Cardiac septum (tissue), 1 donor: ENCODE measurements around the gene POLE. TPM values are rescaled to one million over a fixed set of nuclear protein-coding genes. Genes with fewer than 3 reads are reported as not detected.

Source experiments
- DNase-seq: peaks from one replicate; pipeline ENCODE4 v3.0.0-alpha.2; 2020; ENCODE audit warnings: low spot score
- intact Hi-C: fragments of 100-400 bp; cut with DNase I; formaldehyde crosslinking; loops from one replicate; pipeline ENCODE4 v1.14.0; 2022
- total RNA-seq: library from RNA; stranded (reverse); fragmentation: NEBNext Ultra II Directional; extraction: Animal tissue kit (Norgen Biotek cat#: 25700); gene quantifications from one replicate; pipeline ENCODE4 v1.2.1, GENCODE V29; 2021
- donor health status: DM: no; HTN: no; CAD: no.

The POLE gene
- total RNA-seq, 1 donor from 2014 or later = 12.1 TPM

DNA sequence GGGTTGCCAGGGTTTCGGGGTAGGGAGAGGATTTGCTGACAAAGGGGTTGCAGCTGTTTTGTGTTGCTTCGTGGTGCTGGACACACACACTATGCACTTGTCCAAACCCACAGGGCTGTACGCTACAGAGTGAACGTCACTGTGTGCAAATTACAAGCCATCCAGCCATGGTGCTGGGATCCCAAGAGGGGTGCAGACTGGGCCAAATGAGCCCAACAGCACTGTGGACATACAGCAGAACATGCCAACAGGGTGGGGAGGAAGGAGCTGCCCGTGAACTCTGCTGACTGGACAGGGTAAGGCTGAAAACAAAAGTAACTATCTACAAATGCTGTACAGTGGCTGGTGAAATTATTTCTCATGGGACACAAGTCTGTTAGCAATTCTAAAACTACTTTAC is 25.2 kb downstream of the POLE start:
- intact Hi-C loops = no loop called here
- DNase-seq = no peak

DNA sequence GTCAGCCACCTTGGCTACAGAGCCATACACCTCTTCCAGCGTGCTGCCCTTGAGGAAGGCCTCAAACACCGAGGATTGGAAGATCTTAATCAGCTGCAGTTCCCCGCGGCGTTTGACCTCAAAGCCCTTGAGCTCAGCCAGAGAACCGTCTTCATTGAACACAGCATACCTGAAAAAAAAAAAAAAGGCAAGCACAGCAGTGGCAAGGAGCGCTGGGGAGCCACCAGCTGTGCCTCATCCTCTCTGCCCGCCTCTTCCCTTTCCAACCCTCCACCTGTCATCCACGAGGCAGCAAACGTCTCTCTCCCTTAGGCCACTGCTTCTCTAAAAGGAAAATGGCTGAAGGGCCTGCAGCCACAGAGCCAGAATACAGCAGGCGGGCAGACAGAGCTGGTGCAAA is 26.1 kb downstream of the POLE start:
- intact Hi-C loops = no loop called here

DNA sequence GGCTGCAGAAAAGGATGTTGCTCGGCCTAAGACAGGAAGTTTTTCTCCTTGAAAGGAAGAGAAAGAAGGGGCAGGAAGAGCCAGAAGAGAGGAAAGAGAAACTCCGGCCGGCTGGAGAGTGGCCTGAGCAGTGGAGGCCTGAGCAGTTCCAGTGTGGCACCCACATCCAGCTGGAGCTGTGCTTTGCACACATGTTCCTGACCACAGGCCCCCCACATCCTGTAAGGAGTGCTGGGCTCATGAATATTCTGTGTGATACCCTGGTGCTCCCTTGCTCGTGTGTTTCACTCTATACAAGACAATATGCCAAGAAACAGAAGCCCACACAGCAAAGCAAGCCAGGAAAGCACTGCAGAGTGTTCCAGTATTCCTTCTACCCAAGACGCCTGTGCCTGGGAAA is 27.1 kb downstream of the POLE start:
- intact Hi-C loops = no loop called here
- DNase-seq = no peak

More for the DNA sequence above, 26.1 kb downstream of the POLE start:
- DNase-seq = no peak

DNA sequence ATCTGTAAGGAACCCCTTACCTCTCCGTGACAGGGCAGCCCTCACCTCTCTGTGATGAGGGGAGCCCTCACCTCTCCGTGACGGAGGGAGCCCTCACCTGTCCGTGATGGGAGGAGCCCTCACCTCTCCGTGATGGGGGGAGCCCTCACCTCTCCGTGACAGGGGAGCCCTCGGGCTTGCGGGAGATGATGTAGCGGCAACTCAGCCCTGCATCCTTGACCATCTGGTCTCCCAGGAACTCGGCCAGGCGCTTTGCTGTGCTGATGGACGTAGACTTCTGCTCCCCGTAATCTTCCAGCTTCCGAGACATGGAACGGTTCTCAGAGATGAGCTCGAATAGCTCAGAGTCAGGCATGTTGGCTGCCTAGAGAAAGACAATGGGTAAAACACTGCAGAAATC is 28.0 kb downstream of the POLE start:
- DNase-seq = no peak
- intact Hi-C loops = no loop called here

DNA sequence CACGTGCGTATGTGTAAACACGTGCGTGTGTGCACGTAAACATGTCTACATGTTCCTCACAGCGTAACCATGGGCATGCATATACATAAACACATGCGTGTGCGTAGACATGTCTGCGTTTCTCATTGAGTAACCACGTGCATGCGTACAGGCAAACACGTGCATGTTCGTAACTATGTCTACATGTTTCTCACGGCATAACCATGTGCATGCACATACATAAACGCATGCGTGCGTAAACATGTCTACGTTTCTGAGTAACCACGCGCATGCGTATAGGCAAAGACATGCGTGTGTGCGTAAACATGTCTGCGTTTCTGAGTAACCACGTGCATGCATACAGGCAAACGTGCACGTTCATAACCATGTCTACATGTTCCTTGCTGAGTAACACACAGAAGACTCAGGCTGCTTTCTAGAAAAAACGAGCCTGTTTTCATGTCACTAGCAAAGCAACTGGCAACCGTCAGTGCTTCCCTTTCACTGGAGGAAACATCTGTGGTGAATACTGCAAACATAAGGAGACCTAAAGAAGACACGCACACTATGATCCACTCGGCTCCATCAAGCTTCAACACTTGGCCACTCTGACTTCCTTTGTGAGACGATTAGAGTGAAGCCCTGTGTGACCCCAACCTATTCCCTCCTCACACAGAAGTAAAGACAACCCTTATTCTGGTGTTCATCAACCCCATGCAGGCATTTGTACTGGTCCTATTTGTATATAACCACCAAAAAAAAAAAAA is 28.8 kb downstream of the POLE start:
- intact Hi-C loops = no loop called here
- no peak for DNase-seq

DNA sequence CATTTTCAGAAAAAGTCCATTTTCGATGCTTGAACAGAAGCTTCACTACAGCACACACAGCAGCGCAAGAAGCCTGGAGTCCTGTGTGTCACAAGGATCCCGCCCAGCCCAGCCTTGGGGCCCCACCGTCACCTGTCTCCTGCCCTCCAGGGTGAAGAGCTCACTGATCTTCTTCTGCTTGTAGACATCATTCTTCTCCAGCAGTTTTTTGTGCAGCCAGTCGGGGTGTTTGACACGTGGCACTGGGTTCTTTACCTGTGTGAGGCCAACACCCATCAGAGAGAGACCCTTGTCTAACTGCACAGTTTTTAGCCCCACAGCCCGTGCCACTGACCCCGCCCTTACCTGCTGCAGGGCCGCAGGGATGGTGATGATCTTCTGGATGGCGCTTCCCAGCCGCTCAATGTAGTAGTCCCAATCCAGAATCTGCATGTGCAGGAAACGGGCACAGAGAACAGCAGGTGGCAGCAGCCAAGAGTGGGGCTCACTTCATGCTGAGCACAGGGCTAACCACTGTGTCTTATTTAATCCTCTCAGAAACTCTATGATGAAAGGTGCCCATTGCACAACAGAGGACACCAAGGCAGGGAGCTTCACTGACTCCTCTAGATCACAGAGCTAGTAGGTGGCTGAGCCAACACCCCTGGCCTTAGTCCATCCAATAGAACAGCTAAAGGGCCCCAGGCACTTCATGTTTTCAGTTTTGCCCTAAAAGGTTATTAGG is 30.0 kb downstream of the POLE start:
- intact Hi-C loops = no loop called here
- DNase-seq = no peak

DNA sequence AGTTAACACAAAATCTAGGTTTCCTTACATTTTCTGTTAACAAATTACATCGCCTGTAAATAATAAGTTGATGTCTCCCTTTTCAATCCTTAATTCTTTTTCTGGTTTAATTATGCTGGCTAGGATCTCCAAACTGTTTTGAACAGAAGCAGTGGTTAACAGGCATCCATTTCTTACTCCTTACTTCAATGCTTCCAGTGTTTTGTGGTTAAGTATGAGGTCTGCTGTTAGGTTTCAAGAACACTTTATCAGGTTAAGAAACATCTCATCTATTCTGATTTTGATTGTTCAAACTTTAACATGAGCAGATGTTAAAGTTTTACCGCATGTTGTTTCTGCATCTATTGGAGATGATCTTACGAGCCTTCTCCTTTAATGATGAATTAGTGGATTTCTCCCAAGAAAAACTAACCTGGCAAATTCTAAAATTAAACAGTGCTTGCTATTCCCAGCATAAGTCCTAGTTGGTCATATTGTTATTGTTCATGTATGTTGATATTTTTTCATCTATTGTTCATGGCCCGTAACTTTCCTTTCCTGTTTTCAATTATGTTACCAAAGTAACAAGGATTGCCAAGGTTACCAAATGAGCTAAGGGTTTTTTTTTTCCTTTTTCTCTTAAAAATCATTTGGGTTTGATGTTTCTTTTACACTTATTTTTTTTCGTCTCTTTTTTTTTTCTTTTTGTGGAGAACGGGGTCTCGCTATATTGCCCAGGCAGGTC is 33.4 kb downstream of the POLE start:
- no peak for DNase-seq
- intact Hi-C loops = no loop called here

DNA sequence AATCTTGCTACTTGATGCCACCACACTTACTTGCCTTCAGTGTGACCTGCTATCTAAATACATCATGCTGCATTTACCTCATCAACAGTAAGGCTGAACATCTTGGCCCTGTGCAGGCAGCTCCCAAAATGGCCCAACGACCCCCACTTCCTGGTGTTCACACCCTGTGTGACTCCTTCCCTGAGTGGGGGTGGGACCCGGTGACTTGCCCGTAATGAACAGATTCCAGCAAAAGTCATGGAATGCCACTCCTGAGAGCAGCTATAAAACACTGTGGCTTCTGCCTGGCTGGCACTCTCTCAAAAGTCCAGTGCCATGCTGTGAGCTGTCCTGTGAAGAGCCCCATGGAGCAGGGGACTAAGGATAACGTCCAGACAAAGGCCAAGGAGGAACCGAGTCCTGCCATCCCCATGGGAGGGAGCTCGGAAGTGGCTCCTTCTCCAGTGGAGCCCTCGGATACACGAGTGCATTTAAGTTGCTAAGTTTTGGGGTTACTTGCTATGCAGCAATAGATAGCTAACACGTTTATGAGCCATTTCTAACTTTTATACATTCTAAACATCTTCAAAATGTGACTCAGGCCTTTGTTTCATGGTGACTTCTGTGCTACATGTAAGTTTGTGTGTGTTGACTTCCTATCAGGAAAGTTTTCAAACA is 35.6 kb downstream of the POLE start:
- intact Hi-C loops = no loop called here
- no peak for DNase-seq

DNA sequence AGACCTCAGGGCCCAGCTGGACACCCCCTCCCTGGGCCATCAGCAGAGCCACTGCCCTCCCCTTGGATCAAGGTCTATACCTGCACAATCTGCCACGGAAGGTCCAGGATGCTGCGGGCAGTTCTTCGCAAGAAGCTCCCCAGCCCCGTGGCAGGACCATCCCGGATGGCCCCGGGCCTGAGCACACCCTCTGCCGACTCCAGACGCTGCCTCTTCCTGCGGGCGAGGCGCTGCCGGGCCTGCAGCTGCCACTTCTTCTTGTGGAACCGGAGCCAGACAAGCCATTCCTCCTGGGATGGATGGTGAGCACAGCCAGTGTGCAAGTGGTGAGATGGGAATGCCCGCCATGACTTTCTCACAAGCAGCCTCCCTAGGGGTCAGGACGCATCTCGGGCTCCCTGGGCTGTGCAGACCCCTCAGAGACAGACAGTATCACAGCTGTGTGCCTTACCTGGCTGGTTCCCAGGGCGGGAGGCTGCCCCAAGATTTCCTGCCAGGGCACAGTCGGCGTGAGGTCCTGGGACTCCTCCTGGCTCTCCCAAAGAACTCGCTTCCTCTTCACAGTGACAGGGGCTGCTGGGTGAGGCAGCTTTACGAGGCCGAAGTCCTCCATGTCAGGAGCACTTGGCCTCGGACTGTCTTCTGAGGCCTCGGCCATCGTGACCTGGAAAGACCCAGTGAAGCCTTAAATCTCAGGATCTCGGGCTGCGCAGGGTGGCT is 37.8 kb downstream of the POLE start:
- intact Hi-C loops = no loop called here

DNA sequence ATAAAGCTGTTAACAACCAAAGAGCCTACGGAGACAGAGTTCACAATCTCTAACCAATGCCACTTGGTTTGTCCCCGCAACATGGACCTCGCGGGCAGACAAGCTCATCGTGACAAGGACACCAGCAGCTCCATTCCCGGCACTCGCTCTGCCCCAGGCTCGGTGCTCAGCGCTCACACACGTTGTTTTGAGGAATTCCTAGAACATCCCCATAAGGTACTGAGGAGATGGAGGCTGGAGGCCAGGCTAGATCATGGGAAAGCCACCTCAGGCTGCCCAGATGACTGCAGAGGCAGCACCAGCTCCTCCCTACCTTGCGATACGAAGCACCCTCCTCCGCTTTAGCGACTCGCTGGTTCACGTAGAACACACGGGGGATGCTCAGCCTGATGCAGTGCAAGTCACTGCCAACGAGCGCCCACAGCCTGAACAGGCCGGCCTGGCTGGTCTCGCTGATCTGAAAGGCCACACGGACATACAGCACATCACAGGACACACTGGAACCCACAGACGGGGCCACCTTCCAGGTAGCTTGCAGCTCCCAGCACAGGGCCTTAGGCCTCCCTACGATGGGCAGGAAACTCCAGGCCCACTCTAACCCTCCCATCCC is 38.4 kb downstream of the POLE start:
- DNase-seq = no peak
- intact Hi-C loops = no loop called here

More for the DNA sequence above, 37.8 kb downstream of the POLE start:
- DNase-seq = no peak

DNA sequence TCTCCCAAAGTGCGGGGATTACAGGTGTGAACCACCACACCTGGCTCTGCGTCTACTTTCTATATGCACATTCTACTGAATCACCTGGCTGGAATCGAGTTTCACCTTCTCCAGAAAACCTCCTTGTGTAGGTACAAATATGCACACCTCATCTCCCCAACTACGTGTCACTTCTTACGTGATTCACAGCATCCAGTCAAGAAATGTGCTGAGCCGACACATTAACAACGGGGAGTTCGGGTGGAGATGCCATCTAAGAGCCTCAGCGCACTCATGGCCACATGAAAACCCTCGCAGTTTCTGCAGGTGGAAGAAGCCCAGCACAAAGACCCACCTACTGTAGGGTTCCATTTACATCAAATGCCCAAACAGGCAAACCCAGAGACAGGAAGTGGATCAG is 39.3 kb downstream of the POLE start:
- intact Hi-C loops = no loop called here
- DNase-seq = no peak

DNA sequence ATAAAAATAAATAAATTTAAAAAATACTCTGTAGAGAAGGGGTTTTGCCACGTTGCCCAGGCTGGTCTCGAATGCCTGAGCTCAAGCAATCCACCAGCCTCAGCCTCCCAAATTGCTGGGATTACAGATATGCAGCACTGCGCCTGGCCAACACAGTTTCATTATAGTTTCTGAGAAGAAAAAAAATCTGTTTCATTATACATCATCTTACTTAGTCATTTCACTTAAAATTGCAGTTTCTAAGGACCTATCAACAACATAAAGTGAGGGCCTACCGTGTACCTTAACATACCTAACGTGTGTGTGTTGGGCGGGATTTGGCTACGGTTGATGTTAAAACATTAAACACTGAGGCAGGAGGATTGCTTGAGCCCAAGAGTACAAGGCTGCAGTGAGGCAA is 40.3 kb downstream of the POLE start:
- intact Hi-C loops = no loop called here
- no peak for DNase-seq

DNA sequence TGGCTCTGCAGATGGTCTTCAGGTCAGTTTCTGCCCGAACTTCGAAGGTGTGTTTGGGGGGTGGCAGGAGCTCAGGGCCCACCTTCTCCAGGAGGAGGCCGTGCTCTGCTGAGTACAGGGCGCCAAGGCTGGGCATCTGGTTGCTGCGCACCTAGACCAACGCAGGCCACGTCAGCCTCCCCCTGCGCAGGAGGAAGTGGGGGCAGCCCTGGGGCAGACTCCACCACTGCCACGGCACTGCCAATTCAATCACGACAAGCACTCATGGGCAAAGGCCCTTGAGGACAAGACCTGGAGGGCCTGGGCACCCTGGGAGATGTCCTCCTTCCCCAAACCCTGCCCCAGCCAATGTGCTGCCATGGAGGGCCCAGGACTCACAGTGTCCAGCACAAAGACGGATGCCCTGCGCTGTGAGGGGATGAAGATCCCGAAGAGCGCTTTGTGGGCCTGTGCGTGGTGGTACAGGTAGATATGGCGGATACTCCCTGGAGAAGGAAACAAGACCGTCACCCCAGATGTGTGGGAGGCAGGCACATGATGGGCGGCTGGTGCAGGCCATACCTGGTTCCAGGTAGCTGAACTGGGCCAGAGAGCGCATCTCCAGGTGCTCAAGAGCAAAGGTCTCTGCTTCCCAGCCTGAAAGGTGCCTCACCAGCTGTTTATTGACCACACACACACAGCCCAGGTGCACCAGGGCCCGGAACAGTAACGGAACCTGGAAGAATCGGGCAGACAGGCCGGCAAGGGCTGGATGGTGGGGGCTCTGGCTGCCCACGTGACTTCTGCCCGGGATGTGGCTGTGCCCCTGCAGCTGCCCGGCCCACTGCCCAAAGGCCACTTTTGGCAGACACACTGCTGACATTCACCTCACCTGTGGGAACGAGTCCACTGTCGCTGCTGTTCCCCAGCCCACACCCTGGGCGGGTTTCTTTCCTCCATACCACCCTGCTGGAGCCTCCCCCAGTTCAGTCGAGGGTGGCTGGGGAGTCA is 44.0 kb downstream of the POLE start:
- intact Hi-C loops = no loop called here
- no peak for DNase-seq

DNA sequence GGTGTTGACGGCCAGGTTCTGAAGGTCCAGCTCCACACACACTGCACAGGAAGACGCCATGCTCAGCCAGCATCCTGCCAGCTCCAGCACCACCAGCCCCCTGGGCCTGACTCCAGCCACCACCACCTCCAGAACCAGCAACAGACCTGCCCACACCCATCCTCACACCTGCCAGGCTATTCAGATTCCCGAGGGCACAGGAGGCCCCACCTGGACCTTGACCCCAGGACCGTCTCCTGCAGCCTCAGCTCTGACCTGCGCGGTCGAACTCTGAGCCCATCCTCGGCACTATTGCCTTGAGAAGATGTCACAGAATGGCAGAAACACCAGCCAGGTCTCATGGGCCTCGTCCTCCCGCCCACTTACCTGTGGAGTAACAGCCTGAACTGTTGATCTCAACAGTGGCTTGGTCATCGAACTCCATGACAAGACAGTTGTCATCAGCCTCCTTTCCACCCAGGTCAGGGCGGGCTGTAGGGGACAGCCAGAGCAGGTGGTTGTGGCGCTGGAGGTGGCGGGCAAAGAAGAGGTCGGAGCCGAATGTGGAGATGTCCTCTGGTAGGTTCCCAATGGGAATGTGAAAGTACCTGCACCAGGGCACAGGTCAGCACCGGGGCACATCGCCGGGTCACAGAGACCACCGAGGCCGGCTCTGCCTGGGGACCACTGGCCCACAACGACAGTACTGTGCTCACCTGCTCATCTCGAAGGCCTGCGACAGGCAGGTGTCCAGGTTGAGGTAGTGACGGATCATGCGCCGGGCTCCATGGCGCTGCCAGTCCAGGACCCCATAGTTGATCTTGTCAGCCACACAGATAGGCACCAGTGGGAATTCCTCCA is 45.1 kb downstream of the POLE start:
- intact Hi-C loops = no loop called here

DNA sequence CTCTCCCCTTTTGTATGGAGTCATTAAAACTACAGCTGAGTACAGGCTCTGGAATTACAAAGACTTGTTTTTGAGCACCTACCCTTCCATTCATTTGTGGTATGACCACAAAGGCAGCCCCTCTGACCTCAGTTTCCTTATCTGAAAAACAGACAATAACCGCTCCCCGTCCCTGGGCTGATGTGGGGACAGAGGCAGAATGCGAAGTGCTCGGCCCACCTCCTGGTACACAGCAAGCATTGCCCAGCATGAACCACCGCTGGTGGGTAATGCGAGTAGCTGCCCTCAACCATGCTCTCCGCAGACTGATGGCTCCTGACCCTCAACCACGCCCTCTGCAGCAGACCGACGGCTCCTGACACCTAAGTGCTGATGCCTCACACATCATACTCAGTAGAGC is 46.2 kb downstream of the POLE start:
- intact Hi-C loops = no loop called here

More for the DNA sequence above, 45.1 kb downstream of the POLE start:
- no peak for DNase-seq

DNA sequence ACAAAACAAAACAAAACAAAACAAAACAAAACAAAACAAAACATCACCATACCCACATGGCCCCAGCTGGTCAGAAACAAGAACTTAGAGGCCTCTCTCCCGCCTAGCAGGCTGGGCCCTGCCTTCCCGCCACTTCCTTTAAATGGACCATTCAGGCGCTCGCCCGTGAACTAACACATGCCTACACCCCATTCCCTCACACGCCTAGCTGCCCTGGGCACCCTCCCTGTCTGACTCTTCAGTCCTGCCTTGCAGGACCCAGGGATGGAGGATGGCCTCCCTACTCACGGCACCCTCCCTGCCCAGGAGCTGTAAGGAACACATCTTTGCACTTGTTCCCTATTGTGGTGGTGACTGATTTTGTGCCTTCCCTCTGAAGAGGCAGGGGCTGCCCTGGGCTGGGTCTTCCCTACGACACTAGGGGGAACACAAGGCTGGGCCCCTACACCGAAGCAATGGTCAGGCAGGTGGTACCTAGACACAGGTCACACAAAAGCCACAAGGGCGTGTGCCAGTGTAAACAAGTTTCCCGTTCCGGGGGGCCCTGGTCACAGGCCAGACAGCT is 47.1 kb downstream of the POLE start:
- intact Hi-C loops = no loop called here
- DNase-seq = no peak

More for the DNA sequence above, 46.2 kb downstream of the POLE start:
- no peak for DNase-seq
